ENCODE results near the gene ZNF341. TPM values are rescaled to one million over a fixed set of nuclear protein-coding genes. Genes with fewer than 3 reads are reported as not detected.
A peak's percentile ranks its signal among the peaks of the same experiment; 100 is the strongest.
"Not testable (repeated sequence)": the region's sequence is repeated elsewhere in the genome, so short reads cannot be mapped to it uniquely, and the experiment has no call there.

Gene ZNF341
- total and polyA plus RNA-seq, 8 donors, result 3.4 to 5.2 (median 4.2) TPM

- H3K9me3 ChIP-seq, result peaks cover 0 to 3% of the 10 kb centered on the region in 2 donors
- no peak overlapping the region for H3K27ac ChIP-seq
- intact Hi-C loops (cut with DNase I), result no loop called here
- H3K4me1 ChIP-seq, result peaks cover 0 to 2% of the 10 kb centered on the region in 2 donors
- no peaks in the 10 kb centered on the region for H3K27me3 ChIP-seq
- TF ChIP-seq, protein P1, sequence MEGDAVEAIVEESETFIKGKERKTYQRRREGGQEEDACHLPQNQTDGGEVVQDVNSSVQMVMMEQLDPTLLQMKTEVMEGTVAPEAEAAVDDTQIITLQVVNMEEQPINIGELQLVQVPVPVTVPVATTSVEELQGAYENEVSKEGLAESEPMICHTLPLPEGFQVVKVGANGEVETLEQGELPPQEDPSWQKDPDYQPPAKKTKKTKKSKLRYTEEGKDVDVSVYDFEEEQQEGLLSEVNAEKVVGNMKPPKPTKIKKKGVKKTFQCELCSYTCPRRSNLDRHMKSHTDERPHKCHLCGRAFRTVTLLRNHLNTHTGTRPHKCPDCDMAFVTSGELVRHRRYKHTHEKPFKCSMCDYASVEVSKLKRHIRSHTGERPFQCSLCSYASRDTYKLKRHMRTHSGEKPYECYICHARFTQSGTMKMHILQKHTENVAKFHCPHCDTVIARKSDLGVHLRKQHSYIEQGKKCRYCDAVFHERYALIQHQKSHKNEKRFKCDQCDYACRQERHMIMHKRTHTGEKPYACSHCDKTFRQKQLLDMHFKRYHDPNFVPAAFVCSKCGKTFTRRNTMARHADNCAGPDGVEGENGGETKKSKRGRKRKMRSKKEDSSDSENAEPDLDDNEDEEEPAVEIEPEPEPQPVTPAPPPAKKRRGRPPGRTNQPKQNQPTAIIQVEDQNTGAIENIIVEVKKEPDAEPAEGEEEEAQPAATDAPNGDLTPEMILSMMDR (IDR thresholded peaks at IDR 0.05), result no peak
- DNase-seq, result peak in 1 of 4 donors; percentile 24
- no peak overlapping the region for H3K4me3 ChIP-seq
- H3K36me3 ChIP-seq, result no peaks in the 10 kb centered on the region
- ATAC-seq, result no peak
These were observed 34.7 kb upstream of the ZNF341 start for GRCh38 chr20:33697129-33697528.

- H3K36me3 ChIP-seq; H3K9me3 ChIP-seq; H3K27ac ChIP-seq; intact Hi-C loops (cut with DNase I); ATAC-seq; H3K4me1 ChIP-seq; H3K27me3 ChIP-seq; H3K4me3 ChIP-seq: not testable (repeated sequence)
- DNase-seq, result peak in 1 of 4 donors; percentile 60
These were observed 32.8 kb upstream of the ZNF341 start for GRCh38 chr20:33698966-33699365.

GRCh38 chr20:33700696-33701441 lies 30.9 kb upstream of the ZNF341 start:
- H3K9me3 ChIP-seq; ATAC-seq; intact Hi-C loops (cut with DNase I); H3K4me1 ChIP-seq; H3K36me3 ChIP-seq; H3K27ac ChIP-seq; H3K4me3 ChIP-seq; H3K27me3 ChIP-seq: not testable (repeated sequence)
- DNase-seq, result peak in 1 of 4 donors; percentile 51

- intact Hi-C loops (cut with DNase I), result no loop called here
- Histone ChIP-seq H3K4me3 (no peak overlapping the region), H3K4me1 (no peaks in the 10 kb centered on the region), H3K27ac (no peak overlapping the region), H3K27me3 (no peaks in the 10 kb centered on the region), H3K9me3 (peaks cover 0 to 3% of the 10 kb centered on the region in 2 donors), H3K36me3 (peaks cover 0 to 14% of the 10 kb centered on the region in 2 donors)
- ATAC-seq (no peak), DNase-seq (peak in 1 of 4 donors; percentile 24)
- TF ChIP-seq, protein P1 (IDR thresholded peaks at IDR 0.05), result no peak
These were observed 30.0 kb upstream of the ZNF341 start for GRCh38 chr20:33701629-33702450.

DNA sequence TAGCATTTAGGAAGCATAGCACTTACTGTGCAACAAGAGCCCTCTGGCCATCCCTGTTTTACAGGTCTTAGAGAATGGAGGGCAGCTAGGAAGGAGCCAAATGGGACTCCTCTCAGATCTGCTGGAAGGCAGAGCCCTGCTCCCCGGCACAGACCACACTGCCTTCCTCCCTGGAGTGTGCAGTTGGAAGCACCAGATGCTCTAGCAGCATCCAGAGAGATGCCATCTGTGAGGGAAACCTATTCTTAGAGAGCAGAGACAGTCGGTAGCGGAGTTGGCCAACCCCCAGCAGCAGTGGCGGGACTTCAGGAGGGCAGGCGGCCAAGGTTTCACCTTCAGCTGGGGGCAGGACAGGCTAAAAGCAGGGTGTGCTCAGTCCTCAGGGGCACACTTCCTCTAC lies 28.9 kb upstream of the ZNF341 start:
- no peaks in the 10 kb centered on the region for H3K4me1 ChIP-seq
- H3K36me3 ChIP-seq, result peaks cover 0 to 25% of the 10 kb centered on the region in 2 donors
- peaks cover 0 to 3% of the 10 kb centered on the region in 2 donors for H3K9me3 ChIP-seq
- TF ChIP-seq, protein P1 (IDR thresholded peaks at IDR 0.05), result no peak
- peak; percentile 69 for ATAC-seq
- no peaks in the 10 kb centered on the region for H3K27me3 ChIP-seq
- H3K27ac ChIP-seq, result no peak overlapping the region
- DNase-seq, result peak in 1 of 4 donors; percentile 59
- intact Hi-C loops (cut with DNase I), result no loop called here
- no peak overlapping the region for H3K4me3 ChIP-seq

DNA sequence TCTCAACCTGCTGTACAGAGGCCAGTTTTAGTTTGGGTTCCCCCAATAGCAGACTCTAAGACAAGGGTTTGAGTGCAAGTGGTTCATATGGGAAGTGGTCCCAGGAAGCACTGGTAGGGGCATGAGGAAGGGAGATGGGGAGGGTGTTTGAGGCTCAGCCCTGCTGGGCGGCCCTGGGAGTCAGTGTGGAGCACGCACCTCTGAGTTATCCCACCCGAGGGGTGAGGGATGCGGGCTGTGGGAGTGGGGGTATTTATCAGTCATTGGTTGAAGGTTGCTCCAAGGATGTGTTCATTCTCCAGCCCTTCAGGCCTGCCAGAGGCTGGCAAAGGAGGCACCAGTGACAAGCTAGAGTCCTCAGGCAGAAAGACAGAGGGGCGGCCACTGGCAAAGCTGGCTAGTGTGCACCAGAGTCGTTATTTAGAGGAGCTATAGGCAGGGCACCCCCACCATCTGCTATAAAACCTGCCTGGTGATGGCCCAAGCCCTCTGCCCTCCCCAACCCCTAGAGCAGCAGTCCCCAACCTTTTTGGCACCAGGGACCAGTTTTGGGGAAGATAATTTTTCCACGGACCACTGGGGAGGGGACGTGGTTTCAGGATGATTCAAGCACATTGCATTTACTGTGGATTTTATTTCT lies 28.2 kb upstream of the ZNF341 start:
- no peak for ATAC-seq
- H3K4me3 ChIP-seq, result no peak overlapping the region
- intact Hi-C loops (cut with DNase I), result no loop called here

More for the DNA sequence above, 28.2 kb upstream of the ZNF341 start:
- Histone ChIP-seq H3K27ac (no peak overlapping the region), H3K9me3 (peaks cover 0 to 3% of the 10 kb centered on the region in 2 donors), H3K27me3 (no peaks in the 10 kb centered on the region), H3K36me3 (peaks cover 0 to 27% of the 10 kb centered on the region in 2 donors), H3K4me1 (no peaks in the 10 kb centered on the region)
- TF ChIP-seq, protein P1 (IDR thresholded peaks at IDR 0.05), result no peak
- peak in 1 of 4 donors; percentile 23 for DNase-seq

All from left lung (tissue), 10 donors.